HG02973 (cell line): ENCODE results near the gene GRM1.
"Not testable (repeated sequence)": the region's sequence is repeated elsewhere in the genome, so short reads cannot be mapped to it uniquely, and the experiment has no call there.

Experiments
- ATAC-seq: cut with Tn5 transposase; IDR thresholded peaks from one replicate; pipeline ENCODE4 v1.9.1; 2021; ENCODE audit warnings: moderate library complexity; ENCODE audit not compliant: unreplicated experiment

The GRM1 gene

GRCh38 chr6:146267946-146268345, 239.1 kb downstream of the GRM1 start:
- no peak for ATAC-seq

GRCh38 chr6:146269482-146269881, 240.6 kb downstream of the GRM1 start:
- ATAC-seq, result no peak

GRCh38 chr6:146271163-146271562, 242.3 kb downstream of the GRM1 start:
- not testable (repeated sequence) for ATAC-seq

GRCh38 chr6:146273490-146273889, 244.6 kb downstream of the GRM1 start:
- ATAC-seq, result no peak

- ATAC-seq, result no peak
Measured at GRCh38 chr6:146277142-146277541, 248.3 kb downstream of the GRM1 start.

- no peak for ATAC-seq
Measured at GRCh38 chr6:146281651-146282362, 252.9 kb downstream of the GRM1 start.

- no peak for ATAC-seq
Measured at GRCh38 chr6:146282837-146283236, 254.0 kb downstream of the GRM1 start.

GRCh38 chr6:146284311-146284710, 255.4 kb downstream of the GRM1 start:
- ATAC-seq, result no peak

- ATAC-seq, result no peak
Measured at GRCh38 chr6:146286961-146287360, 258.1 kb downstream of the GRM1 start.

GRCh38 chr6:146287691-146288369, 259.0 kb downstream of the GRM1 start:
- no peak for ATAC-seq

GRCh38 chr6:146289816-146290588, 261.1 kb downstream of the GRM1 start:
- no peak for ATAC-seq

- no peak for ATAC-seq
Measured at GRCh38 chr6:146290589-146290901, 261.7 kb downstream of the GRM1 start.

GRCh38 chr6:146292506-146292905, 263.6 kb downstream of the GRM1 start:
- ATAC-seq, result no peak

GRCh38 chr6:146295695-146296094, 266.8 kb downstream of the GRM1 start:
- ATAC-seq, result no peak

- ATAC-seq, result no peak
Measured at GRCh38 chr6:146297815-146298214, 269.0 kb downstream of the GRM1 start.

- ATAC-seq, result no peak
Measured at GRCh38 chr6:146300521-146300920, 271.7 kb downstream of the GRM1 start.

- no peak for ATAC-seq
Measured at GRCh38 chr6:146301764-146302163, 272.9 kb downstream of the GRM1 start.

GRCh38 chr6:146302994-146303393, 274.1 kb downstream of the GRM1 start:
- no peak for ATAC-seq

- no peak for ATAC-seq
Measured at GRCh38 chr6:146304181-146304580, 275.3 kb downstream of the GRM1 start.

GRCh38 chr6:146305092-146305491, 276.2 kb downstream of the GRM1 start:
- ATAC-seq, result no peak

GRCh38 chr6:146305951-146306350, 277.1 kb downstream of the GRM1 start:
- no peak for ATAC-seq

- no peak for ATAC-seq
Measured at GRCh38 chr6:146310628-146311027, 281.8 kb downstream of the GRM1 start.
